ENCODE measurements around the gene VSTM4.

Gene VSTM4

DNA sequence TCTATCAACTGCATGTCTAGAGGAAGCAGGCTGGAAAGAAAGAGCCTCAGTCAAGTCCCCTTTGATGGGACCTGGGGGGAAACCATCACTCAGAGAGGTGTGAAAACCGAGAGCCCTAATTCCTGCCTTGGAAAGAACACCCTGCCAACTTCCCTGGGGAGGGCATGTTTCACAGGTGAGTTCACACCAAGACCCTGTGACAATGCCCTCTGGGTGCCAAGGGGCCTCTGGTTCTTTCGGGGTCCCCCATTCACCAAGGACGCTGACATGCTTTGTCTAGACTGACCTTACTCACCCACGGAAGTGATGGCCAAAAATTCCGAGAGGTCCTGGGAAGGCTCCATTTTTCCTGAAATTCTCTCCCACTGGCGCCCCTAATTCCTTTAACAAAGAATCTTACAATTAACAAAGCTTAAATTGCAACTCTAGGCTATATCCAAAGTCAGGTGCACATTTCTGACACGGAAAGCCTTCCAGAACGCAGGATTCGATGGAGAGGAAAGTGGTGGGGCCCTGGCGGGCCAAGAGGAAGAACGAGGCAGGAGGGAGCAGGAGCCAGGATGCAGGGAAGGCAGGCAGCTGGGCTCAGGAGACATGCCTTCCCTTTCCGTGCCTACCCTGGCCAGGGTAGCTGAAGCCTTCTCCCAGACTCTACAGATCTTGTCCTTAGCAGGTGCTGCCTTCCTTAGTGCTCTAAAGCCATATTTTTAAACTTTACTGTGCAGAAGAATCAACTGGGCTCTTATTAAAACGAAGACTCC lies 23.7 kb downstream of the VSTM4 start:
- DNase-seq (ENCODE audit: low read depth in 2 of 2) = no peak

DNA sequence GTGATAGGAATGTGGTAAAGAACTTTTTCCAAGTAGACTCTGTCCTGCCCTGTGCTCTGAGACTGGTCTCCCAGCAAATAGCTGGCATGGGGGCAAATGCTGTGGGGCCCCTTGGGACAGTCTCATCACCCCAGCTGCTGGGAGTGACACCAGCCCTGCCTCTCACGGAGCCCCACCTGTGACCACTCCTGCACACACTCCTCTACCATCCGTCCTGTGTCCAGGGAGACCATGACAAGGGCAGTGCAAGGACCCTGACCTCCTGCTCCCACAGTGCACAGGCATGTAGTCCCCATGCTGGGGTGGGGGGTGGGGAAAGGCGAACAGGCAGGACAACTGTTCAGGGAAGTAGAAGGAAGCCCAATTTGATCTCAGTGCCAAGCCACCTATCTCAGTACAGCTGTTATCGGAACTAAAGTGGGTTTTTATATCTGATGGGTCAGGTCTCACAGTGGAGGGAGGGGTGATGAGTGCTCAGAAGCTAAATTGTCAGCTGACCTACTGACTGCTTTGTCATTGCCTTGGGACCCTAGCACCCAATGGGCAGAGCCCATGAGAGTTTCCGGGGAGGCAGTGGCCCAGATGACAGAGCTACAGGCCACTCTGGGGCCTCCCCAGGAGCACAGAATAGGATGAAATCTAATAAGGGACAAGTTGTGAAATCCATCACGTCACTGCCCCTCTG lies 24.5 kb downstream of the VSTM4 start:
- DNase-seq (ENCODE audit: low read depth in 2 of 2) = no peak

DNA sequence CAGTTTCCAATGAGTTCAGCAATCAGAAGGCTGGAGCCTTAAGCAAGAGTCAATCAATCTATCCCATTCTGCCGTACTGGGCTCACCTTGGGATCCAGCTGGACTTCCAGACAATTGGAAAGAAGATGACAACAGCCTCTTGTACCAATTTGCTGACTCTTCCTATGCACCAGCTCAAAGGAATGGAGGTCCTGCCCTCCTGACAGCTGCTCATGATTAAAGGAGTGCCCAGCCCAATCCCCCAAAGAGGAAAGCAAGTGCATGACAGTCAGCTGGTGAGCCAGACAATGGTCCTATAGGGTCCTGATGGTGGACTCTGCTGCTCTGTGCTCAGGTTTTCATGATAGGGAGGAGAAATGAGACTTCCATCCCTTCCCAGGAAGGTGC lies 25.1 kb downstream of the VSTM4 start:
- no peak for DNase-seq (ENCODE audit: low read depth in 2 of 2)

DNA sequence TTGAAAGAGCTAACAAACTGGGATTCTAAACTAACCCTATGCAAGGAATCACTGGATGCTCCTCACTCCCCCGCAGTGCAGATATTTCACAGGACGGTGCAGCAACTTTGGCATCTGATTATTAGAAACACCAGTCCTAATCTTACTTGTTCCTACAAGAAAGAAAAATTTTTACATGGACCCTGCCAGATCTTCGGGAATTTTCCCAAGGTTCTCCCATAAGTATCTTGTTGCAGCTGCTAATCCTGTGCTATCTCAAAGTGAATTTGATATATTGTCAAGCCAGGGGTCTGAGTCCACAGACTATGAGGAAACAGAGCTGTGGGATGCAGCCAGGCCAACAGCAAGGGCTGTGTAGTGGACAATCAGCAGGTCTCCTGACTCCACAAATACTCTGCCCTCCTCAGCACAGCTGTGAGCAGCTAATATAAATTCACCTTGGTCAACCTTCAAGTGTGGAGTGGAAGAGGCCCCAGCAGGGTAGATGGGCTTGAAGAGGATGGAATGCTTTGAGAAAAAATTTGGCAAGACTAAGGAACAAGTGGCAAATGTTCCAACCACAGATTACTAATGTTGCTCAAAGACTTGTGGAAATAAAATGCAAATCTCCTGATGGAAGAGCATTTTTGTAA lies 25.6 kb downstream of the VSTM4 start:
- no peak for DNase-seq (ENCODE audit: low read depth in 2 of 2)

DNA sequence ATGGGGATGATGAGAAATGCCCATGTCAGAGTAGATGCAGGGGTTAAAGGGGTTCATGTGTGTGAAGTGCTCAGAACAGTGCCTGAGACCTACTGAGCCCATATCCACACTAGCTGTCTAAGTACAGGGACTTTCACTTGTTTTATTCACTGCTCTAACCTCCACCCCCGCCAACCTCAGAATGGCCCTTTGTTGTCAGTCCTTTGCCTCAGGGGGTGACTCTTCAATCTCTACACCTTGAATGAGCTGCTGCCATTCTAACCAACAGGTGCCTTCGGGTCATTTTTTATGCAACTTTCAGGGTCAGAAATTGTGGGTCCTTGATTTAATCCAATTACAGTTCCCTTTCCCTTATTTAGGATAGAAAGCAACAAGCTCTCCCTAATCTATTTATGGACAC lies 26.2 kb downstream of the VSTM4 start:
- no peak for DNase-seq (ENCODE audit: low read depth in 2 of 2)

DNA sequence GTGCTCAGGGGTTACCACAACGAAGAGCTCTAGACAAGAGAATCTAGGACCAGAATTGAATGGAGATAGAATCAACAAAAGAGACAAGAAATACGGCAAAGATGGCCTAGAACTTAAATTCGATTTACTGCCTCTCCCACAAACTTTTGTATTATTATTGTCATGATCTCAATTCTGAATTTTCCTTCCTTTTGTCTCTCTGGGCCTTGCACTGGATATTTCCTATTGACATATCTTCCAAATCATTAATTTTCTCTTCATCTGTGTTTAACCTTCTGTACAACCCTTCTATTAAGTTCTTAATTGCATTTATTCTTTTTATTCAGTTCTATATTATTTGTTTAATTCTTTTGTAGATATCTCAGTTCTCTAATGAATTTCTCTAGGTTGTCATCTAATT lies 28.4 kb downstream of the VSTM4 start:
- no peak for DNase-seq (ENCODE audit: low read depth in 2 of 2)

DNA sequence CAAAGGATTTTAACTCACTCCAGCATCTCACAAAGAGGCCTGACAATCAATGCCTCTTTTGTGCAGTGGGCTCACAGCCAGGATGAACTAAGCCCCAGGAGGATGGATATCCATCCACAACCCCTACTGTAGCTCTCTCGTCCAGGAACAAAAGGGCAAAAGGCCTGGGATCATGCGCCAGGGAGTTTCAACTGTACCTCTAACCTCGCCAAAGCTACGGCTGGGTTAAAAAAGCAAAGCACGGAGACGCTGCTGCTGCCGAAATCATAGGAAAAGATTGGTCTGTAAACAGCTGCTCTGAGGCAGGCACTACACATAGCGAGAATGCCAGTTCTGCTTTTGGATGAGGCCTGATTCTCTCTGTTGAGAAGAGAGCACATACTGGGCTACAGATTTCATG lies 32.1 kb downstream of the VSTM4 start:
- DNase-seq (ENCODE audit: low read depth in 2 of 2) = no peak

DNA sequence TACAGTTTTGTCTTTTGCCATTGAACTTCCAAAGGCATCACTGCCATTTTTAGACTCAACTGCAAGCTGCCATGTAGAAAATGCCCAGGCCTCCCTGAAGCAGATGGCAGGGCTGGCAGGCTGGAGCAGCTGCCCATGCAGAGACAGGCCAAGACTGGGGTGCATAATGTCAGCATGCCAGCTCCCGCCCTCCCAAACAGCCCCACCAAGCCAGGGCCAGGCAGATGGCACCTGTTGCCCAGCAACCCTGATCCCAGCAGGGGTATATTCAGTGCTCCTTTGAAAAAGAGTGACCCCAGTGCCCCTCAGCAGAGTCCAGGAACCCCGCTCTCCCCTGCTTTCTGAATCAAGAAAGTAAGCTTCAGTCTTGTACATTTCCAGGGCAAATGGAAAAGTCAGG lies 32.6 kb downstream of the VSTM4 start:
- no peak for DNase-seq (ENCODE audit: low read depth in 2 of 2)

DNA sequence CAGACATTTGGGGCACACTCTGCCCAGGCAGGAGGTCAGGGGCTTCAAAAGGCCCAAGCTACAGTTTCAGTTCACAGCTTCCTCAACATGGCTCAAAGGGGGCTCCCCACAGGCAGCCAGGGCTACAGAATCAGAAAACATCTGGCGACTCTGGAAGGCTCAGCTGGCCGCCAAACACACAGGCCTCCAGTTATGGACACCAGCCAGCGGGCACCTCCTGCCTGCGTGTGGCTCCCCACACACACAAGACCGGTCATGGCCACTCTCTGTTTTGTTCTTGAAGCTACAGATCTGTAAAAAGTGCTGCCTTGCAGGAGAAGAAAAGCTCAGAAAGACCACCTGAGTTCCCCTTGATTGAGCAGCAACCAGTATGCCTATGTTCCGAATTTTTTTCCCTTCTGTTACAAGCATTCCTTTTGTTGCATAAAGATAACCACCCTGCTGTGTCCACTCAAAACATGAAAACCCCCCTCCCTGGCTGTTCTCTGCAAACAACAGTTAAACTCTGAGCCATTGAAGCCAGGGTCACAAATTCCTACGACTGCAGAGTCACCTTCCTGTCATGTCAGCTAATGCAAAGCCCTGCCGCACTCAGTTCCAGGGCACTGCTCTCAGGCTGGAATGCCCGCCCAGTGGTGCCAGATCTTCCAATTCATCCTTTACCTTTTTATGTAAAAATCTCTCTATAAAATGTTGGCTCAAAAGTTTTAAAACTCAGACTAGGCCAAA lies 33.6 kb downstream of the VSTM4 start:
- no peak for DNase-seq (ENCODE audit: low read depth in 2 of 2)

DNA sequence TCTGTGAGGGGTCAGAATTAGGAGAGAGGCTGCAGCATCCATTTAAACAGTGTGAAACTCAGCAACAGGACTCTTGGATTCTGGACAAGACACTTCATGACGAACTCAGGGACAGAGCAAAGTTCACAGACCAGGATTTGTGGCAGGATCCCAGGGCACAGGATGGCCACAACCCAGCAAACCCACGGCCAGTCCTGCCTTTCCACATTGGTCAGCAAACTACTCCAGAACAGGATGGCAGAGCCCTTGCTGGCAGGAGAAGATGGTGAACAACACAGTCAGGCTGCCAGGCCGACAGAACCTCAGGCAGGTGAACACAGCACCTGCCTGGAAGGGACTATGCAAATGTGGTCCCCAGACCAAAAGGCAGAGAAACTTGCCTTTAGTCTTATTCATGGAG lies 34.4 kb downstream of the VSTM4 start:
- no peak for DNase-seq (ENCODE audit: low read depth in 2 of 2)

DNA sequence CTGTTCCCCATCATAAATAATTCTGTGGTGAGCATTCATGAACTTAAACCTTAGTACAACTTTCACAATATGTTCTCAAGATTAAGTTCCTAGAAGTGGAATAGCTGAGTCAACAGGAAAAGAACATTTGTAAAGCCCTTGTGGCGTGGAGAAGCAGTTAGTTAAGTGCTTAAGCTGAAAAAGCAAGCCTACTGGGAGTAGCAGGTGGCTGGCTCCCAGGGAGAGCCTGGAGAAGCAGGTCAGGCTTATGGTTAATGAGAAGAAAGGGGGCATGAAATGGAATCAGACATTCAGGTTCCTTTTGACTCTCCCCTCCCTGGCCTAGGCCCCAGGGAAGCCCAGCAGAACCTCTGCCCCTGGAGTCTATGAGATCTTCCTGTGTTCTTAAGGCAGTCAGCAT lies 35.3 kb downstream of the VSTM4 start:
- DNase-seq (ENCODE audit: low read depth in 2 of 2) = no peak

DNA sequence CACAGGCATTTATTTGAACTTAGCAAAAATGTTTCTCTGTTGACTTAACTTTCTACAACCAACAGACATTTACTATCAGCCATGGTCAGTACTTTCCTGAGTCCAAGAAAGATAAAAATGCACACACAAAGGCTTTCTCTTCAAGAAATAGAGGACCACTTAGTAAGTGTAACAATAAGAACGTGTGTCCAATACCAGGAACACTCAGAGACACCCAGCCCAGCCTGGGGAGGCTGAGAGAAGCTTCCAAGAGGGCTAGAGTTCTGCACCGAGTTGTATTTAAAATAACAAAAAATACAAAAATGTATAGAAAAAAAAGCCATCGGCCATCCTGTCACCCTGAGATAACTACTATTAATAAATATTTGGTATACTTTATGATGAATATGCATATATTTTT lies 35.8 kb downstream of the VSTM4 start:
- no peak for DNase-seq (ENCODE audit: low read depth in 2 of 2)

DNA sequence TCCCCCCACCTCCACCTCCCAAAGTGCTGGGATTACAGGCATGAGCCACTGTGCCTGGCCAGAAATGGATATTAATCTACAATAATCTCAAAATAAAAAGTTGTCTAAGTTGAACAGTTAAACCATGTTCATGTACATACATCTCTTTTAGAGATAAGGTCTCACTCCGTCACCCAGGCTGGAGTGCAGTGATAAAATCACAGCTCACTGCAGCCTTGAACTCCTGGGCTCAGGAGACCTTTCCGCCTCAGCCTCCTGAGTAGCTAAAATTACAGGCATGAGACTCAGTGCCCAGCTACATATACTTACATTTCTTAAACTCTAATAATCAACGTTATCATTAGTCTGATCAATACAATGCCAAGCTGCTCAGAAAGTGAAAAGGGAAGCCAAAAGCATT lies 36.2 kb downstream of the VSTM4 start:
- DNase-seq (ENCODE audit: low read depth in 2 of 2) = no peak

DNA sequence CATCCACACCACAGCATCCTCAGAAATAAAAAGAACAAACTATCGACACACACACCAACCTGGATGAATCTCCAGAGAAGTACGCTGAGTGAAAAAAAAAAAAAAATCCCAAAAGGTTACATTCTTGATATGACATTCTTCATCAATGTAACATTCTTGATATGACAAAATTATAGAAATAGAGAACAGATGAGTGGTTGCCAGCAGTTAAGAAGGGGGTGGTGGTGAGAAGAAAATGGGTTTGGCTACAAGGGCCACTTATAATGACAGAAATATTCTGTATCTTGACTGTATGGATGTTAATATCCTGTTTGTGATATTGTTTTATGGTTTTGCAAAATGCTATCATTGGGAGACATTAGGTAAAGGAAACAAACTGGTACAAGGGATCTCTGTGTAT lies 36.9 kb downstream of the VSTM4 start:
- DNase-seq (ENCODE audit: low read depth in 2 of 2) = no peak

DNA sequence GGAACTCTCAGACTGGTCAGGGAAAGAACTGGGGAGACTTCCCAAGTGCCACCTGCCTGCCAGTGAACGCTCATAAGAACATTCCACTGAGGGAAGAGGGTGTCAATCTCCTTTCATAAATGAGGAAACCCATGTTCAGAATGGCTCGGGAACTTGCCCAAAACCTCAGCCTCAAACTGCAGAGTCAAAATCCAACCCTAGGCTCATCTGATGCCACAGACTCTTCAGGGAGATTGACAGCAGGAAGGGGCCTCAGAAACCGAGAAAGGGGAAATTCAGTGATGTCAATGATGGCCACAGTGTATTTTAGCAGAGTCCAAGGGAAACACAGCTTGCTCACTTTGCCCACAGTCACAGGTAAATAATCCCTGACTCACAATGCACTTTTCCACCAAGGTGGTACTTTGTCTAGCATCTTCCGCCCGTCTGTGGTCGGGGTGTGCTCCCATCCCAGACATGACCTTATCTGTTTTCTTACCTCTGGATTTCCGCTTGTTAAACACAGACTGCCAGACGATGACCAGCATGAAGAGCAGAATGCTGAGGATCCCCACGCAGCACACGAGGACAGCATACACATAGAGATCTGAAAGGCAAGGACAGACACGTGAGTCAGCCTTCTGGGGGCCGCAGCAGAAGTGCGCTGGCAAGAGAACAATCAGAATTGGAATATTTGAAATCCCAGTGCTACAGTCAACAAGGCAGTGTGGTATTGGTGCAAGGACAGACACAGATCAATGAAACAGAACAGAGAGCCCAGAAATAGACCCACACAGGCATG lies 38.4 kb downstream of the VSTM4 start:
- no peak for DNase-seq (ENCODE audit: low read depth in 2 of 2)

DNA sequence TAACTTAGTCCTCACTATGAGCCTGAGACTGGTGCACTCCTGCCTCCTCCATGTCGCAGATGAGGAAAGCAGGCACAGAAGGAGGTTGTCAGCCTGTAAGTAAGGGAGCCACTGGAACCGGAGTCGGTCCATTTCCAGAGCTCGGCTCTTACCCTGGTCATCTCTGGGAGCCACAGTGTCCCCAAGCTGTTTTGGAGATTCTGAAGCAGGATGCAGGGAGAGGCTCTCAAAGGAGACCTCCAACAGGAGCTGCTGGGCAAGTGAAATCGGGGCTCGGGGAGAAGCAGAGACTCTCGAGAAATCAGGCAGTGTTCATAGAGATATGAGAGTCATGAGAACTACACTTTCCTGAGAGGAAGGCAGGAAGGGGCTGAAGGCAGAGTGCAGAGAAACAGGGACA lies 39.0 kb downstream of the VSTM4 start:
- DNase-seq (ENCODE audit: low read depth in 2 of 2) = no peak

DNA sequence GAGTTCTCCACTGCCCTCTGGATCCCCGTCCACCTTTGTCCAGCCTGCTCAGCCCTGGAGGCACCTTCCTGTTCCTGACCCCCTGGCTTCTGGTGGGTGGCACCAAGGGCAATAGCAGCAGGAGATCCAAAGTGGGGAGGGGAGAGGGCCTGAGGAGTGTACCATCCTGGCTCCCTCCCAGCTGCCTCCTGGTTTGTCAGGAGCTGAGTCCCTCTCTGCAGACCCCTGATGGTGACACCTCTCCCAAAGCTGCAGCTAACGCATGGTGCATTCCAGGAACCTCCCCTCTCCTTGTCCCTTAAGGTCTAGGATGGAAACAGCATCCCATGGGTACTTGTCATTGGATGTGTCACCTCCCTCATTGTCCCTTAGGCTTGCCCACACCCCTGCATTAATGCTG lies 39.6 kb downstream of the VSTM4 start:
- no peak for DNase-seq (ENCODE audit: low read depth in 2 of 2)

DNA sequence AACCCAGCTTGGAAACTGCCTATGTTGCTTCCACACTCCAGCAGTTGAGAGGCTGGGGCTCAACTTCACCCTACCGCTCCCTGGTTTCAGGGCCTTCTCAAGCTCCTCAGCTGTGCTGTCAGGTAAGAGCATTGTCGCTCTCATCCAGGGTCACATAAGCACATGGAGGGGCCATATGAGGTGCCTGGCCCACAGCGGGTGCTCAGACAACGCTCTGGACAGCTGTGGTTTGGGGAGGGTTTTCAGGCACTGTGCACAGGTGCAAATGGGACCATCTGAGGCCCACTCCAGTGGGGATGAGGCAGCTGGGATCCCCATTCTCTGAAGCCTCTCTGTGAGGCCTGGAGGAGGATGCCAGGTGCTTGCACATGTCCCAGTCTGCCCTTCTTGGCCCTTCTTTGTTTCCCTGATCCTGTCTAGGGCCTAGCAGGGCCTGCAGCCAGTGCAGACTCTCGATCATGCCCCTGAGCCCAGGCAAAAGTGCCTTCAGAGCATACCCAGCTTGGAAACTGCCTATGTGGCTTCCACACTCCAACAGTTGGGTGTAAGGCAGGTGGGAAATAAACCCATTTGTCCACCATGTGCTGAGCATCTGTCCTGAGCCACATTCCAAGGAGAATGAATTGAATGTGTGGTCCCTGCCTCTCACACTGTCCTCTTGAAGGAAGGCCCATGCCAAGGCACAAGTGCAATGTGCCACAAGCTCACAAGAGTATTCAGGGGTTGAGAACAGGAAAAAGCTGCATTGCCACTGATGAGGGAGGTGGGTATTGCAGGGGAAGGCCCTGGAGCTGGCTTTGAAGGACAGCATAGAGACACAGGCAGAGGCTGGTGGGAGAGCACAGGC lies 40.3 kb downstream of the VSTM4 start:
- DNase-seq (ENCODE audit: low read depth in 2 of 2) = no peak

DNA sequence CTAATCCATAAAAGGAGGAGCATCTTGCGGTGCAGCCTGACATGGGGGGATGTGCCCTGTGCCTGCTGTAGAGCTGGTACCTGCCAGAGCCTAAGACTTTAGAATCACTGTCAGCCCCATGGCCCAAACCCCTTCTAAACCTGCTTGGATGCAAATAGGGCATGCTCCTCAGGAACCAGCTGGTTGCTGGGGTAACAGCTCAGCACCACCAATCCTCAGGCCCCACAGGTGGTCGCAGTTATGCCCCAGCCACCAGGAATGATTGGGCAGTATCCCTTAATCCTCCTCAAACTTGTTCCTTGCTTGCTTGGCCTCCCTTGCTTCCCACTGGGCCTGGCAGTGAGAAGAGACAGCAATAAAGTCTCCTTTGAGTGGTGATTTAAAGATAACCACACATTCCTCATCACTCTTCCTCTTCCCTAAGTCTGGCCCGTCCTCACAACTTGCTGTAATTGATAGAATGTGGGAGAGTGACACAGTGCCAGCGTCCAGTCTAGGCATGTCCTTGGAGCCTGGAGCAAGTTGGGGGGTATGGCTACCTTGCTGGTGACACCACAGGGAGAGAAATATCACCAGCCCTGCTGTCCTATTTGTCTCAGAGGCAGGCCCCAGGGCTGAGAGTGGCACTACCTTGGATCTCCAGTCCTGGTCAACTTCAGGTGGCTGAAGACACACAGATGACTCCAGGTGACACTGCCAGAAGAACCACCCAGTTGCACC lies 43.0 kb downstream of the VSTM4 start:
- DNase-seq (ENCODE audit: low read depth in 2 of 2) = no peak

DNA sequence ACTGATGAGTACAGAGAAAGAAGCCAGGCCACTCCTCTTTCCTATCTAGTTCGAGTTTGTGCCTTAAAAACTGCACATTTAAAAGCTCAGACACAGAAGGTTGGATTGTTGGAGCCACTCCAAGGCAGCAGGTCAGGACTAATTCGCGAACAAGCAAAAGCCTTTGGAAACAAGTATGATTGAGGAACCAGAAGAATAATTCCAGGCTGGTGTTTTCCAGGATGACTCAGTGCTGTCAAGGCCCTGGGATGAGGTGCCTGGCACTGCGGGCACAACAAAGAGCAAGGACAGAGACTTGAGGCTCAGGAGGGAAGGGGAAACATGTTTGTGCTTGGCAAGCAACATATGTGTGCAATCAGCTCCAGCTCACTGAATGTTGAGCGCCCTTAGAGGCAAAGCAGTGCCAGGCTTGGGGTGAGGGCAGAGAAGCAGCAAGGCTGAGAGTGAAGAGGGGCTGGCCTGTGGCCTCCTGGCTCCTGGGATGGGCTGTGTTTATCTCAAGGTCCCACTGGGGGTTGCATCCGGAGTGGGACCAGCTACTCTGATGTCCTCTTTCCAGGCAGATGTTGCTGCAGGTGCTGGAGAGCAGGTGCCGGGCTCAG lies 44.1 kb downstream of the VSTM4 start:
- DNase-seq (ENCODE audit: low read depth in 2 of 2) = no peak
